MV-4-11 (cell line): ENCODE data around the gene MRM3.
"Not testable (repeated sequence)": the region's sequence is repeated elsewhere in the genome, so short reads cannot be mapped to it uniquely, and the experiment has no call there.

Experiments
- DNase-seq: peaks from one replicate; lab custom pipeline; 2025; lab: John Stamatoyannopoulos, UW

Gene MRM3

DNA sequence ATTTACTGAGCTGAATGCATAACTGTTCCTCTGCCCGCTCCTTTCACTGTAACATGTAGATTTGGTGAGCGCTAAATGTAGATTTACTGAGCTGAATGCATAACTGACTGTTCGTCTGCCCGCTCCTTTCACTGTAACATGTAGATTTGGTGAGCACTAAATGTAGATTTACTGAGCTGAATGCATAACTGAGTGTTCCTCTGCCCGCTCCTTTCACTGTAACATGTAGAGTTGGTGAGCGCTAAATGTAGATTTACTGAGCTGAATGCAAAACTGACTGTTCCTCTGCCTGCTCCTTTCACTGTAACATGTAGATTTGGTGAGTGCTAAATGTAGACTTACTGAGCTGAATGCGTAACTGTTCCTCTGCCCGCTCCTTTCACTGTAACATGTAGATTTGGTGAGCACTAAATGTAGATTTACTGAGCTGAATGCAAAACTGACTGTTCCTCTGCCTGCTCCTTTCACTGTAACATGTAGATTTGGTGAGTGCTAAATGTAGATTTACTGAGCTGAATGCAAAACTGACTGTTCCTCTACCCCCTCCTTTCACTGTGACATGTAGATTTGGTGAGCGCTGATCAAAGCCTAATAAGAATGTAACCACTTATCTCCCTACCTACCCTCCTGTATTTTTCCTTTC lies 26.7 kb upstream of the MRM3 start:
- DNase-seq = not testable (repeated sequence)

DNA sequence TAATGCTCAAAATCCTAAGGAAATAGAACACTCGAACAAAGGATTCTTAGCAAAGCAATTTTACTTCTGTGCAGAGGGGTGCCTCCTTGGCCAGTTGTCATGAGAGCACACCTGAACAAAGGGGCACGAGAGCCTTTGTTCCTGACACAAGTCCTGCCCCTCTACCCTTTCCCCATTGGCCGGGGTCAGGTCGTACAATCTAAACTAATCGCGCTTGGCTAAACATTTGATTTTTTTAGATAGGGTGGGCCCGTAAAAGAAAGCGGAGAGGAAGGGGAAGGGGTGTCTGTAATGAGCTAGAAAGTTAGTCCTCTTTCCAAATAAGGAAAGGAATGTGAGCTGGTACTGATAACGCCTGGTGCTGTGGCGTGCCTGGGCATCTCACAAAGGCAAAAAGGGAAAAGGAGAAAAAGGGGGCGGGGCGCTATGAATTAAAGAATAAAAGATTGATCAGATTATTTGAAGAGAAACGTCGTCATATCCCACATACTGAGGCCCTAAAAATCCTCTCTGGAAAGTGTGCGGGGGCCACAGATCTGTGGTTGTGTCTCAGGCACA lies 26.1 kb upstream of the MRM3 start:
- not testable (repeated sequence) for DNase-seq

DNA sequence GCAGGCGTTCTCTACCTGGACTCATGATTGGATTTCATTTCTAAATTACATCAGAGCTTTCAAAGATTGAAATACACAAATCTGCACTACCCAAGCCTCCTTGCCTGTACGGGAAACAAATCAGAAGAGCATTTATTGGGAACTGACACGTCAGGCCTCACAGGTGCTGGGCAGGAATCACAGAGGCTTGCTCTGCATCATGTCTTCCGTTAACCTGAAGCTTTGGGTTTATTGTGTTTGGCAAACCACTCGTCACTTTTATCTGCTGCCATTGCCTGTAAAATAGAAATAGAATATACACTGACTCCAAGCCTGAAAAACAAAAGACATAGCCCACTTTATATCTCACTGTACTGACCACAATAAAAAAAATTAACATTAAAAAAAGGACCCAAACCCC lies 22.2 kb upstream of the MRM3 start:
- no peak for DNase-seq

DNA sequence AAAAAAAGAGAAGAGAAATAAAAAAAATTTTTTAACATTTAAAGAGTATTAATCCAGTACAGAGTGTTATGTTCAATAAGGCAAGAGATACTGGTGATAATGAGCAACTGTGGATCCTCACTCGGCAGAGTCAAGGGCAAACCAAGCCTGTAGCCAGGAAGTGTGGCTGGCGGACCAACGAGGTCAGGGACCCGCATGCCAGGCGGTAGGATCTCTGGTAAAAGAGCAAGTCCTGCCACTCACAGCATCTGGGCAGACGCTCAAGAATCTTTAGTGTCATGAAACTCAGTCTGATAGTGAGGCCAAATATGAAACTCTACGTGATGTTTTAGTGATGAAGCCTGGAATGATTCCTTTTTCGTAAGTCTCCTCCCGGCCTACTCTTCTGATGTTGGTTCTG lies 21.8 kb upstream of the MRM3 start:
- no peak for DNase-seq

DNA sequence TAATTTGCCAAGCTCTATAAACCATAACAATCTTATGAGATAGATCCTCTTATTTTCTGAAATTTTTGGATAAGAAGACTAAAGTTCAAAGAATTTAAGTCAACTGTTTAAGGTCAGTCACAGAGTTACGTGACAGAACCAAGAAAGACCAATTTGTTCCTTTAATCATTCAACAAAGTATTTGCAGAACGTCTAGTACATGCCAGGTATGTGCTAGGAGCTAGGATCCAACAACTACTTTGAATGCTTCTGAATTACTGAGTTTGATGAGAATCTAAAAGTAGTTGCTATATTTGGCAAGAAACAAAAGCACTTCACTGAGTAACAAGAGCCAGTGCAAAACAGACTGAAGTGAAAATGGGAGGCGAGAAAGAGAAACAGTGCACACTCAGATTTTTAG lies 15.1 kb upstream of the MRM3 start:
- no peak for DNase-seq

DNA sequence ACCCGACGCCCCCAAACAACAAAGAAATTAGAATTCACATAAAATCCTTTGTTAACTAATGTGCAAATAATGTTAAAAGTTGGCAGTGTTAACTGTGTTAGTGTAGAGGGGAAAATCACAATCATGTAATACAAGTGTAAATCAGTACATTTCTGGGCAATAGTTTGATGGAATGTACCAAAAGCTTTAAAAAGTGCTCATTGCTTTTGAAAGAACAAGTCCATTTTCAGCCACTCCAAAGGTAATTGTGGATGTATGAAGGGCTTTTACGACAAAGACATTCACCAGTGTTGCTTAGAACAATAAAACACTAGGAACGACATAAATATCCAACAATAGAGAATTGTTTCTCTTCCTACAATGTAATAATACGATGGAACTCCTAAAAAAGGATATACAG lies 9.1 kb upstream of the MRM3 start:
- no peak for DNase-seq

DNA sequence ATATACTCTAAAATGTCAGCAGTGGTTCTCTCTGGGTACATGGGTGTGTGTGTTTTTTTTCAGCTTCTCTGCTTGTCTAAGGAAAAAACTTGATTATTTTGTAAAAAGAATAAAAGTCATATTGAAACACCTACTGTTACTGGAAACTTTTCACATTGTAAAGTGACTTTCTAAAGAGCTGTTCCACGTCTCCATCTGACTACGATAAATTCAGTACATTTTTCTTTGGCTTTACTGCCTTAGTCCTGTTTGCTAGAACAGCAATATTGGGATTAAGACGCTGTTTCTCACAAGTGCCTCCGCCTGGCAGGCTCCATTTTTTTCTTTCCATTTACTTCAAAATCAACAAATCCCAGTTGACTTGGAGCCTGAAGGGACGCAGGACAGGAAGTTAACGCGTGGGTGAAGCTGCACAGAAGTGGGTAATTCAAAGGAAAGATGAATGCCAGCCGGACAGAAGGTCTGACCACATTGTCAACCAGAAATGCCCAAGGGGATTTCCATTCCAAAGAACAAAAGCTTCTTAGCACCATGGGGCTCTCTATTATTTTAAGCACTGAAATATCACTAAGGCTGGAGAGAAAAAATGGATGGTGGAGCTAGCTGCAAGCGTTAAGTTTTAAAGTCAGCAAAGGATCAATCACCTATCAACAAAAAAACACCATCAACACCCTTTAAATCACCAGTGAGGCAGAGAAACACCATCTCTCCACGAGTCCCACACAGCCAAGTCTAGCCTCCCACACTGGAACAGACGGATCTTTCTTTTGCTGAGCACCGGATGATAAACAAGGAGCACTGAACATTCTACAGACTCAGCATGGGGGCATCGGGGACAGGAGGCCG lies 8.5 kb upstream of the MRM3 start:
- DNase-seq = no peak

DNA sequence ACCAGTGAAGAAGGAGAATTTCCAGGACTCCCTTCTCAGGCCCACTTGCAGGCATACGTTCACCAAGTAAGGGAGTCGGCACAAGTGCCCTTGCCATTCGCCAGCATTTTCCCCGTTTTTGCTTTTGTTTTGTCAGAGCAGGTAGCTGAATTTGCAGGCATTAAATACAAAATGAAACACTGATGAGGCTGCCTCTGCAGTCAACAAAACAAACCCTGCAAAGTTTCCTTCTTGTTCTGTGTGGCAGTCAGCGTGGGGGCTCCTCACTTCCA lies 7.9 kb upstream of the MRM3 start:
- DNase-seq = no peak

DNA sequence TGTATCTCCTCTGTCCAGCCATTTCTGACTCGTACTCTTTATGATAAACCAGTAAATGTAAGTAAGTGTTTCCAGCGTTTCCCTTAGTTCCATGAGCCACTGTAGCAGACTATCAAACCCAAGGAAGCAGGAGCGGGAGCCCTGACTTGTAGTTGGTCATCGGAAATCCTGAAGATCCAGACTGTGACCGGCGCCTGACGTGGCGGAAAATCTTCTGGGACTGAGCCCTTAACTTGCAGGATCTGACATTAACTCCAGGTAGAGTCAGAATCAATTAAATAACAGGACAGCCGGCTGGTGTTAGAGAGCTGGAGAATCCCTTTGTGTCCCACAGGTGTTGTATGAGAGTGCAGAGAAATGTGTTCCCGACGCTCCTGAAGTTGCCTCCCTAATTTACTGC lies 4.1 kb upstream of the MRM3 start:
- no peak for DNase-seq

DNA sequence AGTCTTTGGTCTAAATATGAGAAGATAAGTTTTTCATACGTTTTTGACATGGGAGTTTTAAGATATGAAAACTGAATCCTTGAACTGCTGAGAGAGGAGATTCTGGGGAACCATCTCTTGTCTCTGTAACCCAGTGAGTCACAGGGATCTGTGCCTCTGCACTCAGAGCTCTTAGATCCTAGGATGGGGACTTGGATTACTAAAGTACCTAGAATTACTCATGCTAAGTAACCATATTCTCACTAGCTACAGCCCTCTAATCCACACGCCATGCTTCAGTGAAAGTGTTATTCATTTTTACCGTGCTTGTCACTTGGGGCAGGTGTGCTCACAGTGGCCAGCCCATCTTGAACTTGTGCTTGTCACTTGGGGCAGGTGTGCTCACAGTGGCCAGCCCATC lies 2.0 kb downstream of the MRM3 start:
- no peak for DNase-seq

DNA sequence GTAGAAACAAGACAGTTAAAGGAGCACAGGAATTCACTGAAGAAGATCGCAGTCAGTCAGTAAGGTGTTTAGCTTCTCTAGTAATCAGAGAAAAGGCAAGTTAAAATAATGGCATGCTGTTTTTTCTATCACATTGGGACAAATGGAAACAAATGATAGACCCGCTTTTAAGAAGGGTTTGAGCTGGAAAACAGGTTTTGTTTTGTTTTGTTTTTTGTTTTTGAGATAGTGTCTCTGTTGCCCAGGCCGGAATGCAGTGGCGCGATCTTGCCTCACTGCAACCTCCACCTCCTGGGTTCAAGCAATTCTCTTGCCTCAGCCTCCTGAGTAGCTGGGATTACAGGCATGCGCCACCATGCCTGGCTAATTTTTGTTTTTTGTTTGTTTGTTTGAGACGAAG lies 3.7 kb downstream of the MRM3 start:
- not testable (repeated sequence) for DNase-seq

DNA sequence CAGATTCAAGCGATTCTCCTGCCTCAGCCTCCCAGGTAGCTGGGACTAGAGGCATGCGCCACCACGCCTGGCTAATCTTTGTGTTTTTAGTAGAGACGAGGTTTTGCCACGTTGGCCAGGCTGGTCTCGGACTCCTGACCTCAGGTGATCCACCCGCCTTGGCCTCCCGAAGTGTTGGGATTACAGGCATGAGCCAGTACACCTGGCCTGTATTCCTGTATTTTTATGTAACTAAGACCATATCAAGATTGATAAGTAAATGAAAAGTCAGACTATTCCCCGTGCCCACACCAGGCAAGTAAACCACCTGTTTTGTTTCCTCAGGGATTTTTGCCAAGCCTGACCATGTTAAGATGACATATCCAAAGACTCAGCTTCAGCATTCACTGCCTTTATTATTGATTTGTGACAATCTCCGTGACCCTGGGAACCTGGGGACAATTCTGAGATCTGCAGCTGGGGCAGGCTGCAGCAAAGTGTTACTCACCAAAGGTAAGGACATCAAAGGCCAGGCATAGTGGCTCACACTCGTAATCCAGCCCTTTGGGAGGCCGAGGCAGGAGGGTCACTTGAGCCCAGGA lies 5.6 kb downstream of the MRM3 start:
- no peak for DNase-seq

DNA sequence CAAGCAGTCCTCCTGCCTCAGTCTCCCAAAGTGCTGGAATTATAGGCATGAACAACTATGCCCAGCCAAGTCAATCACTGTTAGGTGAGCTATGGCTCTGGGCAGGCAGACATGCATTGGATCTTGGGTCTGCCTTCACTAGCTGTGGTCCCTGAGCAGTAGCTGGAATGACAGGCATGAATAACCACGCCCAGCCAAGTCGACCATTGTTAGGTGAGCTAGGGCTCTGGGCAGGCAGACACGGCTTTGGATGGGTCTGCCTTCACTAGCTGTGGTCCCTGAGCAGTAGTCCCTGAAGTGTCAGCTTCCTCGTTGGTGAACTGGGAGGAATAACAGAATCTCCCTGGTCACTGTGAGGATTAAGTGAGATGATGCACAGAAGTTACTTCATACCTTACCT lies 6.4 kb downstream of the MRM3 start:
- no peak for DNase-seq

DNA sequence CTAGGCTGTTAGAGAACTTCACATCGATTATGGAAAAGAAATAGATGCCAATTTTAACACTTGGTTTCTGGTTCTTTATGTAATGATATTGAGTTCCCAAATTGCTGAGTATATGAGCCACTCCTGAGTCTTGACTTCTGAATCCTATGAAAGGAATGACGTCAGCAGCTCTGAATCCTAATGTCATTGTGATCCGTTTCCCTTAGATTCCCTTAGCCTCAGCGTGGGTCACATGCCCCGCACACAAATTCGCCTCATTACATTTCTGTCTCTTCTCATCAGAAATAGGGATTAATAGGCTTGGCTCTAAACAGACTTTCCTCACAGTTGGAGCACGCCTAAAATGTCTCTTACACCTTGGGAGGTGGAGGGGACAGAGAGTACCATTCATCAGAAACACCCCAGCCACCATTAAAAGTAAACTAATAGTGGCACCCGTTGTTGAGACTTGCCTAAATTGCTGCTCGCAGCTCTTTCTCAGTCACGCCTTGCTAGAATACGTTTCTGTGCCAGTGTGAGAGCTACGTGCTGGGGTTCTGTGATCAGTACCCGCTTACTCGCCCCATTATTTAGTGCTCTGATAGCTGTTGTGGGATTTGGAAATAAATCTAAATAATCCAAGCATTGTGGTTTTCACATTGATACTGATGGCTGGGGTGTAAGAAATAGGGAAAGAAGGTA lies 7.1 kb downstream of the MRM3 start:
- DNase-seq = no peak

DNA sequence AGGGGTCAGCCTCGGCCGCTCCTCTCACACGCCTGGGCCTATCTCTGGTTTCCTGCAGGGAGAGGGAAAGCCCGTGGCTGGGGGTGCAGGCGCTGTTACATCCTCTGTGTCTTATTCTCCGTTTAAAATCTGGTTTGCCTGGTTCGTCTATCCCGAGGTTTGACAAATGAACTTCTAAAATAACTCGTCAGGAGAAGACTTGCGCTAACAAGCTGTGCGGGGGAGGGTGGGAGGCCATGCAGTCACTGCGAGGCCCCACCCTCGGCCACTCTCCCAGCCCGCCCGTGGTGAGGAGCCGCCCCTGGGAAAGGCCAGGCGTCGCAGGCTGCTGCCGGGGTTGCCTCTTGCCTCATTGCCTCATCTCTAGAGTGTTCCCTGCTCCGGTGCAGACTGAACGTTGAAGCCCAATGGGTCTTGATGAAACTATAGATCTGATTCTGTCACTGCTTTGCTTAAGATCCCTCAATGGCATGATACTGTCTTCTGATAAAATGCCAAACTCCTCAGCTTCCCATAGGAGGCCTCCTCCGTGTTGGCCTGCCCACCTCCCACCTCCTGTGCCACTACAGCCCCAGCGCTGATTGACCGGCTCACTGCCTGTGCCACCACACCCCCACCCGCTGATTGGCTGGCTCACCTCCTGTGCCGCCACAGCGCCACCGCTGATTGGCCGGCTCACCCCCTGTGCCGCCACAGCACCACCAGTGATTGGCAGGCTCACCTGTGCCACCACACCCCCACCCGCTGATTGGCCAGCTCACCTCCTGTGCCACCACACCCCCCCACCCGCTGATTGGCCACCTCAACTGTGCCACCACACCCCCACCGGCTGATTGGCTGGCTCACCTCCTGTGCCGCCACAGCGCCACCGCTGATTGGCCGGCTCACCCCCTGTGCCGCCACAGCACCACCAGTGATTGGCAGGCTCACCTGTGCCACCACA lies 8.0 kb downstream of the MRM3 start:
- DNase-seq = not testable (repeated sequence)

DNA sequence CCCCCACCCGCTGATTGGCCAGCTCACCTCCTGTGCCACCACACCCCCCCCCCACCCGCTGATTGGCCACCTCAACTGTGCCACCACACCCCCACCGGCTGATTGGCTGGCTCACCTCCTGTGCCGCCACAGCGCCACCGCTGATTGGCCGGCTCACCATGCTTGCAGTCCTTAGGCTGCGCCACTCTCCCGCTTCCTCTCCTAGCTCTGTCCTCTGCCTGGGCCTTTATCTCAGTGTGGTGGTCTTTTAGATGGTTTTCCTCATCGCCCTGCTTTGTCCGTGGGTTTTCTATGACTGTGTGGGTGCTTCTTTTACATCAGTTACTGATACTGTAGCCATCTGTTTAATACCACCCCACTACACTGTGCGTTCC lies 8.7 kb downstream of the MRM3 start:
- DNase-seq = not testable (repeated sequence)

DNA sequence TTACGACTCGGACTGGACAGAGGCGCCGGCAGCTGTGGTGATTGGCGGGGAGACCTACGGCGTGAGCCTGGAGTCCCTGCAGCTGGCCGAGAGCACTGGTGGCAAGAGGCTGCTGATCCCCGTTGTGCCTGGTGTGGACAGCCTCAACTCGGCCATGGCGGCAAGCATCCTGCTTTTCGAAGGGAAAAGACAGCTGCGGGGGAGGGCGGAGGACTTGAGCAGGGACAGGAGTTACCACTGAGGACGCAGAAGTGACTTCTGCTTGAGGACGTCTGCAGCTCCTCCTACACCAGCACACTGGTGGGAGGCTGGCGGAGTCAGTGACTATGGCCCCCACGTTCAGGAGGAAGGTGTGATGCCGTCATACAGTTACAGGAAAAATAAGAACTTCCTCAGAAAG lies 9.7 kb downstream of the MRM3 start:
- no peak for DNase-seq

DNA sequence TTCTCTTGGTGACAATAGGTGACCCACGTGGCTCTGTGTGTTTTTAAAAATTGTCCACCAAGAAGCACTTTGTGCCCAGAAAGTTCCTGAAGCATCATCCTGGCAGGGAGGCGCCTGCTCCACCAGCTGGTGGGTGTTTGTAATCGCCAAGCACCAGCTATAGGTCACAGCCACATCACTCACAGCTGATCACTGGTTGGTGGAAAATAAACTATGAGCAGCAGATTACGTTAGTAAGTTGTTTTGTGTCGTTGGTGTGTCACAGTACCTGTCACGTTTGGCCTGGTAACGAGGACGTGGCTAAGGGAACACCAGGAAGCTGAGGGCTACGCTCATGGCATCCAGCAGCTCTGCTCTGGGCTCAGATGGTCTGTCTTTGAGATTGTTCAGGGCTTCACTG lies 10.1 kb downstream of the MRM3 start:
- DNase-seq = no peak

DNA sequence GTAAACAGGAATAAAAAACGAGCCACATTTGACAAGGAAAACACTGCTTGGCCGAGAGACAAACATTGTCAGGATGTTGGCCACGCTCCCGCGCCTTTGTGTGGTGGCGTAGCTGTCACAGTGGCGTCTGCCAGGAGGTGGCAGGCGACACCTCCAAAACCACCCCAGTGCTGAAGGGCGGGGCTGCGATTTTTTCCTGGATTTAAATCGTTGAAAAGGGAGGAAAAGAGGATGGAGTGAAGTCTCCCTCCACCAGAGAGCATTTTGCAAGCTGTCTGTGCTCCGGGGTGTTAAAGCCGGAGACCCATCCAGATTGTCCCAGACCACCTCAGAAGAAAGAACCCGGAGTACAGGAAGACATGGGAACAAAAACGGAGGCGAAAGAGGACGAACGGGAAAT lies 12.7 kb downstream of the MRM3 start:
- peak; percentile 48 for DNase-seq

DNA sequence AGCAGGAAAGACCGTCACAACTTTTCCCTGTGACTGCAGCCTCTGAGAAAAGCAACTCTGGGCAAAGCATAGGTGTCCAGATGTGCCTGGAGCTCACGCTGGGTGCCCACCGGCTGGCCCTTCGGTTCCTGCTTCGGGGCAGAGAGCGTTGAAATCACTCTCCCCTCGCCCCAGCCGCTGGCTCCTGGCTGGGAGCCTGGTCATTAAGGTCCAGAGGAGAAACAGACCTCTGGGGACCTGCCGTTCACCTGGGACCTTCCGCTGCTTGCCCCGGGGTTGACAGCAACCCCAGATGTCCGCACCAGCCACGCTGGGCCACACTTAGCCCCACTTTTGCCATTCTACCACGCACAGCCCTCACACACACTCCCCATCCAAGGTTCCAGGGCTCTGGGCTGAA lies 13.1 kb downstream of the MRM3 start:
- DNase-seq = no peak

DNA sequence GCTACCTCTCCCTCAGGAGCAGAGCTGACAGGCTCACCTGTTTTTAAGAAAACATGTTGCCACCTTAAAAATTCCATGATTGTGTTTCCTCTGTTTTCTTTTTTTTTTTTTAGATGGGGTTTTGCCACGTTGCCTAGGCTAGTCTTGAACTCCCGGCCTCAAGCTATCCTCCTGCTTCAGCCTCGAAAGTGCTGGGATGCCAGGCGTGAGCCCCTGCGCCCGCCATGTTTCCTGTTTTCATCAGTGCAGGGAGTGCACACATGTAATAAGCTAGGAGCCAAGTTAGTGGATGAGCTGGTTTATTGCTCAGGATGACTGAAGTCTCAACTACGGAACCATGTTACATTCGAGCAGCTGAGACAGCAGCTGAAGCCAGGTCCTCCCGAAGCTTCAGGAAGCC lies 13.6 kb downstream of the MRM3 start:
- no peak for DNase-seq

DNA sequence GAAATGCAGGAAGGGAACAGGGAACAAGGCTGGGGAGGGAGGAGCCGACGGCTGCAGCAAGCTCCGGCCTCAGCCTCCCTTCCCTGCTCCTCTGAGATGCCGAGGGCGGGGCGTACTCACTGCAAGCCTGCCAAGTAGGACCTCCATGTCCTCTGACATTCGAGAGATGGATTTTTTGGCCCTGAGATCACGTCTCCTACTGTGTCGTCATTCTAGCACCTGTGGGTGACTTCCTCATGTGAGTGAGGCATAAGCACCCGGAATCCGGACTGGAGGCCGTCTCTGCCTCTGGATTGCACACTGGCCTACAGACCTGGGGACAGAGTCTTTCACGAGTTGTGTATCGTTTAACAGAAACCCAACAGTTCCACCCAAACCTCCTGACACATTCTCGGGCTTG lies 14.5 kb downstream of the MRM3 start:
- DNase-seq = no peak
